ENCODE measurements around the gene EHD1.
"Not testable (repeated sequence)": the region's sequence is repeated elsewhere in the genome, so short reads cannot be mapped to it uniquely, and the experiment has no call there.

EHD1 gene

DNA sequence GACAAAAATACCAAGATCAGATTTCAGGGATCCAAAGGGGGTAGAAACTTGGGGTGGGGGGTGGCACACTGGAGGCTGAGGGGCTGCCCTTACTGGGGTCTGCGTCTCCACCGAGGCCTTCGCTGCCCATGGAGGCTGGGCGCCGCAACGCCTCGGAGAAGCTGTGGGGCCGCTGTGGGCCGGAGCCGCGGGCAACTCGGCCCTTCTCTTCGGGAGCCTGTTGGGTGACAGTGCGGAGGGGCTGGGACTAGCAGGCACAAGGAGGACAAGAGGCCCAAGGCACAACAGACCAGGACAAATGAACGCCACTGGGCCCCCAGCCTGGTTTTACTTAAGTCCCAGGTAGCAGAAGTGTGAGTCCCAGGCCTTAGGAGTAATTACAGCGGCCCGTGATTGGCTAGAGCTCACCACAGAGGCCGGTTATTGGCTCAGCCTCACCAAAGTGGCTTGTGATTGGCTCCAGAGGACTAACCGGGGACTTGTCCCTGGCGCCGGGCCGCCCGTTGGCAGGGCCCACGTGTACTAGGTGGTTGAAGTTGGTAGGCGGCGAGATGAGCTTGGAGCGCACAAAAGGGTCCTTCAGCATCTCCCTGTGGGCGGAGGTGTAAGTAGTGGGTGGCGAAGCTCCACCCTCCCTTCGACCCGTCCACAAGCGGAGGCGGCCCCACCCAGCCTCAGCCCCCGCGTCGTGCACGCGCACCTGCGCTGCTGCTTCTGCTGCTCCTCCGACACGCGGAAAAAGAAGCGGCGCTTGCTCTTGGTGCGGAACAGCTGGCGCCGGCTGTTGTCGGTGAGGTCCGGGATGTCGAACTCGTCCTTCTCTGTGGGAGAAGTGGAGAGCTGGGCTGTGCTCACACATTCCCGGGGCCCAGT is 51.6 kb downstream of the EHD1 start:
- DNase-seq (ENCODE audit: low read depth): no peak

DNA sequence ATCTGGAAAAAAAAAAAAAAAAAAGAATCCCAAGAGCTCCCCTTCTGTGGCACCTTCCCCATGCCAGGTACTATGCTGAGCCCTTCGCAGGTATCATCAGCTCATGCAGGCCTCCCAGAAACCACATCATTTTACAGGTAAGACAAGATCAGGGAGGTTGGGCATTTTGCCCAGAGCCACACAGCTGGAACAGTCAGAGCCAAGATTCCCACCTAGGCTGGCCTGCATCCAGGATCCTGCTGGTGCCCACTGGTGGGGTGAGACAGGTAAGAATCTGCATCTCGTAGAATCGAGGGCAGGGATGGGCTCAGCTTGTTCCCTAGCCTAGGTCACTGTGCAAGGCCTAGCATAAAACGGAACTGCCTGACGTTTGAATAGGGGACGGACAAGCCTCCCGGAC is 52.4 kb downstream of the EHD1 start:
- DNase-seq (ENCODE audit: low read depth): no peak

DNA sequence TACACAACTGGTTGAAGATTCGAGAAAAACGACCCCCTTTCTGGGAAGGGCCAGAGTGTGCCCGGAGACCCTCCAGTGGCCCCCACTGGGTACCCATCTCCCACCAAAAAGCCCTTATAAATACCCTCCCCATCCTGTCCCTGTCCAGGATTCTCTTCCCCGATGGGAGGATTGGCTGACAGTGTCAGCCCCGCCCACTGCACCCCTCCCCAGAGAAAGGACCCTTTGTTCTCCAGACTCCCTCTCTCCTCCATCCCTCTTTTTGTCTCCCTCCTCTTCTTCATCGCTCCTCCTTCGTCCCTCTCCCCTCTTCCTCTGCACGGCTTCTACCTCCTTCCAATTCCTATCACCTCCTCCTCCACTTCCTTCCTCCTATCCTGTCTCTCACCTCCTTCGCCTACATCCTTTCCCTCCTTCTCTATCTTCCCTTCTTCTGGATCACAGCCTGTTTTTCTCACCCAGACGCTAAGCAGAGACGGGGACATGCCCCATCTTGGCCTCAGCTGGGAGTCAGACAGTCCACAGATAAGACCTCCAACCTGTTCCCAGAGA is 54.8 kb downstream of the EHD1 start:
- DNase-seq (ENCODE audit: low read depth): no peak

DNA sequence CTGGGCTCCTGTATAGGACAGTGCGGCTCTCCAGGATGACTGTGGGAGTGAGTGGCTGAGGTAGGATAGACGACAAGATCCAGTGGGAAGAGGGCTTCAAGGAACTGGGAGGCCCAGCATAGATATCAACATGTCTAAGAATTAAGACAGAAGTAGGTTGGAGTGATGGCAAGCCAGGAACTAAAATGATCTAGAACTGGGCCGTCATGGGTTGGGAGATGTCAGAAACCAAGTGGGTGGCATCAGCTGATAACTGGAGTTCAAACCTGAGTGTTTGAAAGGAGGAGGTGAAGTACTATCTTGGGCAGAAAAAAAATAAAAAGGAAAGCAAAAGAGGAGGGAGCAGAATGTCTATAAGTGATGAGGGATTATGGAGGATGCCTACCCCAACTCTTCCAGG is 60.9 kb downstream of the EHD1 start:
- no peak for DNase-seq (ENCODE audit: low read depth)

DNA sequence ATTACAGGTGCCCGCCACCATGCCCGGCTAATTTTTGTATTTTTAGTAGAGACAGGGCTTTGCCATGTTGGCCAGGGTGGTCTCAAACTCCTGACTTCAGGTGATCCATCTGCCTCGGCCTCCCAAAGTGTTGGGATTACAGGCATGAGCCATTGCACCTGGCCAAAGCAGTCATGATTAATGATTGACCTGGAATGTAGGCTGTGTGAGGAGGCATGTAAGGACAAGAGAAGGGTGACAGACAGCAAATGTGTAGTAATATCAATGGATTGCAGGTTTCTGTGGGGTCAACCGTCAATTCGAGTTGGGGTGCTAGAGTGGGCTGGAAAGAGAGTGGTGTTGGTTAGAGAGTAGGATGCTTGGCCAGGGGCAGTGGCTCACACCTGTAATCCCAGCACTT is 63.0 kb downstream of the EHD1 start:
- DNase-seq (ENCODE audit: low read depth): not testable (repeated sequence)

DNA sequence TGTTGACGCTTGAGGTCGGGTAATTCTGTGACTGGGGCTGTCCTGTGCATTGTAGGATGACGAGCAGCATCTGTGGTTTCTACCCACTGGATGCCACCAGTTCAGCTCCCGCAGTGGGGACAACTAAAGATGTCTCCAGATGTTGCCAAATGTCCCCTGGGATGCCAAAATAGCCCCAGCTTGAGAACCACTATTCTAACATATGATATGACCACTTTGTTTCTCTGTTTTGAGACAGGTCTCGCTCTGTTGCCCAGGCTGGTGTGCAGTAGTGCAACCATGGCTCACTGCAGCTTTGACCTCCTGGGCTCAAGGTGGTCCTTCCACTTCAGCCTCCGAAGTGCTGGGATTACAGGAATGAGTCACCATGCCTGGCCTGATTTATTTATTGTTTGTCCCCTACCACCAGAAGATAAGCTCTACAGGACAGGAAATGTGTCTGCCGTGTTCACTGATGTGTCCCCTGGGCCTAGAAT is 63.7 kb downstream of the EHD1 start:
- no peak for DNase-seq (ENCODE audit: low read depth)

DNA sequence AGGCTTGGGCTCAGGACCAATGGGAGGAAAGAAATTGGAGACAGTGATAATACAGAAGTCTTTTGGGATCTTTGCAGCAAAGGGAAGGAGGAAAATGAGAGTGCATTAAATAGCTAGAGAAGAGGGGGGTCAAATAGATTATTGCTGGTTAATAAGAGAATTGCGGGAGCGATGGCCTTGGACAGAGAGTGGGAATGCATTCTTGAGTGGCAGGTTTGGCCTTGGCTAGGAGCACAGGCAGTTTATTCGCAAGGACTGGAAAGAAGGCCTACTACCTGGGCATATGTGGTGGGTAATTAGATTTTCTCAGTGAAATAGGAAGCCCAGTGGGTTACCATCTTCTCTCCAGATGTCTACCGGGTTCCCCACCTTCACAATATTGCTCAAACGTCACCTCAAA is 64.6 kb downstream of the EHD1 start:
- DNase-seq (ENCODE audit: low read depth): no peak

DNA sequence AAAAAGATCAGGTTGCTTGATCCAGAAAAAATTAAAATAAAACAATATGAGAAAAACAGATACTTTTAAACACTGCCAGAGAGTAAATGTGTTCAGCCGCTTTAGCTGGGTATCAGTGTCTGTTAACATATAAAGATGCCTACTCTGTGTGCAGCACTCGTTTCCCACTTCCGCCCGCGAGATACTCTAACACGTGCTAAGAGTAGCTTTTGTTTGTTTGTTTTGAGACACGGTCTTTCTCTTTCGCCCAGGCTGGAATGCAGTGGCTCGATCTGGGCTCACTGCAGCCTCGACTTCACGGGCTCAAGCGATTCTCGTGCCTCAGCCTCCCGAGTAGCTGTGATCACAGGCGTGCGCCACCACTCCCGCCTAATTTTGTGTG is 67.5 kb downstream of the EHD1 start:
- no peak for DNase-seq (ENCODE audit: low read depth)

DNA sequence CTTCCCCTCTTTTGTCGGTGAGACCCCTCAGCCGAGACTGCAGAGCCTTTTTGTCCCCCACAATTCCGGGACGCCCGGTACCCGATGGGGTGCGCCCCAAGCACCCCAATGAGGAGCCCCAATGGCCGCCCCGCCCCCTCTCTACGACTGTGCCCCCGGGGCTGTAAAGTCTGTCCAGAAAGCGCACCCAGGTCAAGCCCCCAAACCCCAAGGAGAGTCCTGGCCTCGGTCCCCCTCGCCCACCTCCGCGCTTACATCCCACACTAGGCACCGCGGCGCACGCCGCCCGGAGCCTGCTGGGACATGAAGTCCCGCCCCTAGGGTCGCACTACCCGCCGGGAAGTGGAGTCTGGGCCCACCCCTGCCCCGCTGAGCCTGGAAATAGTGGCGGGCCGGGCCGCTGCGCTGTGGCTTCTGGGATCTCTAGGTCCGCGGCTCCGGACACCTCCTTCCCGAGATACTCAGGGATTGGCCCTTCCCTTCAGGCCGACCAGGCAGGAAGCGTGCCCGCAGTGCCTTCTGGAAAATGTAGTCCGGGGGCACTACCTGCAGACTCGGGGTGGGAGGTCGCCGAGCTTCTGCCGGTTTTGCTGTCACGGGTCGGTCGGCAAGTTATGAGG is 68.0 kb downstream of the EHD1 start, which contains the start of gene MEN1:
Gene MEN1, minus strand, starts transcription at position 281 of the 620 bp plus-strand sequence. CDS start 442 bp downstream, outside the sequence.
- peak; percentile 78 for DNase-seq (ENCODE audit: low read depth)

DNA sequence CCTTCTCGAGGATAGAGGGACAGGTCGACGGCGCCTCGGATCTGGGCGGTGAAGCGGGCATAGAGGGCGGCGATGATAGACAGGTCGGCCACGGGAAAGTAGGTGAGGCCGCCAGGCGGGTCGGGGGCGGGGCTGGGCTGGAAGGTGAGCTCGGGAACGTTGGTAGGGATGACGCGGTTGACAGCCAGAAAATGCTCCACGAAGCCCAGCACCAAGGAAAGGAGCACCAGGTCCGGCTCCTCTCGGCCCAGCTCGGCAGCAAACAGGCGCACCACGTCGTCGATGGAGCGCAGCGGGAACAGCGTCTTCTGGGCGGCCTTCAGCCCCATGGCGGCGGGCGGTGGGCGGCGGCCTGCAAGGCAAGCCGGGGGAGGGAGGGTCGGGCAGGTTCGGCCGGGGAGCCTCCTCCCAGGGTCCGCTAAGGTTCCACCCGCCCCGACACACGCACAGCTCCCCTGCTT is 68.6 kb downstream of the EHD1 start:
- no peak for DNase-seq (ENCODE audit: low read depth)

DNA sequence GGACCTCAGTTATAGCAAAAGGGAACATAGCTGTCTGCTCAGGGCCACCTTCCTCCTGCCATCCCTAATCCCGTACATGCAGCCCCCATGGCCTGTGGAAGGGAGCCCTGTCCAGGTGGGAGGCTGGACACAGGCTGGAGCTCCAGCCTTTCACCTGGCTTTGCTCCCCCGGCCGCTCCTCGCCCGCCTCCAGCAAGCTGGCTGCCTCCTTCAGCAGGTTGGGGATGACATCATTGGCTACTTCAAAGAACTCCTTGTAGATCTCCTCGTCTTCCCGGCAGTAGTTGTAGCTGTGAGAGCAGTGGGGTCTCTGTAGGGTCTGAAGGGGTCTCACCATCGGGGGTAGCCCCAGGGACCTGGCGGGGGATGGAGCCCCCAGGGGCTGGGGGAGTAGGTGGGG is 72.9 kb downstream of the EHD1 start:
- no peak for DNase-seq (ENCODE audit: low read depth)

DNA sequence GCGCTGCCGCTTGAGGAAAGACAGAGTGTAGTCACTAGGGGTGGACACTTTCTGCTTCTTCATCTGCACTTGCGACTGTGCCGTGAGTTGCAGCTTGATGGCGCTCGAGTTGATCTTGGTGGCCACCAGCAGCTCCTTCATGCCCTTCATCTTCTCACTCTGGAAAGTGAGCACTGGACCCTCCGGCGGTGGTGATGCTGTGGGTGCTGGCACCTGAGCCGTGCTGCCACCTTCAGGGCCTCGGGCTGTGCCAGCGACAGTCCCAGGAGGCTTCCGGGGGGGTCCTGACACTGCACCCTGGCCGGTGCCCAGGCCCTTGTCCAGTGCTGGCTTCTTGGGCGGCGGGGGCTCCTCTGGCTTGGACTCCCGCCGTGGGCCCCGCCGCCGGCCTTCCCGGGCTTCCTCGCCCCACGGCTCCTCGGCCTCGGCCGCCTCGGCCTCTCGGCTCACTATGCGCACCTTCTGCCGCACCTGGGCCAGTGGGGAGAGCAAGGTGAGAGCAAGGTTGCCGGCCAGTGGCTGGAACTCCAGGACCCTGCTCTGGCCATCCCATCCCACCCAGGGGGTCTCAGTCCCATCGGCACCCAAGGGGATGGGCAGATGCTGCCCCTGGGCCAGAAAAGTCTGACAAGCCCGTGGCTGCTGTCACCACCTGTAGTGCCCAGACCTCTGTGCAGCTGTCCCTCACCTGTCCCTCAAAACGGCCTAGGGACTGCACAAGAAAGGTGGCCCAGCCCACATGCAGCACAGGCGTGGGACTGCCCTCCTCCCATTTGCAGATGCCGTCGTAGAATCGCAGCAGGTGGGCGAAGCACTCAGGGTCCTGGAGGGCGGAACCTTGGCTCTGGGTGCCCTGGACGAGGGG is 73.8 kb downstream of the EHD1 start:
- no peak for DNase-seq (ENCODE audit: low read depth)

DNA sequence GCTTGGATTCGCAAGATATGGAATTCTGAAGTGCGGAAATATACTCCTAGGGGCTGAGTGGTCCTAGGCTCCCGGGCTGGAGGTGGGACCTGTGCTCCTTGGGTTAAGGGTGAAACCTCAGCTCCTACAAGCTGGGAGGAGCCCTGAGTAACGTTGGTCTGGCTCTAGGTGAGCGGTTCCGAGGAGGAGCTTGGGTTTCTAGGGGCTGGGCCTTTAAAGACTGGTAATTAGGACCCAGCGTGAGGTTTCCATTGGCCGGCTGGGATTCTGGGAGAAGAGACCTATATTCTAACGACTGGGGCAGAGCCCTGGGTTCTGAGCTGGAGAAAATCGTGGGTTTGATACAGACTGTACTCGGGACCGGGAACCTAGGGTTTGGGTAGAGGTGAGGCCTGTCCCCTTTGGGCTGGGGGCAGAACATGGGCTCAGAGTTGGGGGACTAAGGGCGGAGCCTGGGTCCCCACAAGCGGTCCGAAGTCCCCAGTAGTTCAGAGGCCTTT is 74.5 kb downstream of the EHD1 start:
- no peak for DNase-seq (ENCODE audit: low read depth)

DNA sequence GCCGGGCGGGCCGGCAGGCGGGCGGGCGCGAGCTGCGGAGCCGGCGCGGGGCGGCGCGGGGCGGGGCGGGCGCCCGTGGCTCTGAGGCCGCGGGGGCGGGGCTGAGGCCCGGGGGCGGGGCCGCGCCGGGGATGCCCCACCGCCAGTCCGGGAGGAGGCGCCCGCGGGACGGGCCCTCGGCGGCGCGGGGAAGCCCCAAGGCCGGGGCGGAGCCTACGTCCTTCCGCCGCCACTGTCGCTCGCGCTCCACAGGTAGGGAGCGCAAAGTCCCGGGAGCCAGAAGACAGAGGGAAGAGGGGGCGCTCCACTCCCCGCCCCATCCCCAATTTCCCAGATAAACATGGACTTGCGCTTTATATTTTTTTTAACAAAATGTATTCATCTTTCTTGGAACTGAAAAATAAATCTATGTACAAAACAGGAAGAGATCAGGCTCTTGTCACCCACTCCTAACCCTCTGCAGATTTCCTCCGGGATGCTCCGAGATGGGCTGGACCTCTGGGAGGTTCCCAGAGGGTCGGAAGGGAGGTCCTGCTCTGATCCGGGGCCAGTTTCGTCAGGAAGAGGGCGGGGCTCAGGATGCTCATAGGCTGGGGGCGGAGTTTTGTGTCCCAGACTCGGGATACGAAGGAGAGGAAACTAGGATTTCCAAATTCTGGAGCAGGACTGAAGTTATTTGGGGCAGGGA is 75.1 kb downstream of the EHD1 start, which contains the start of gene MAP4K2:
Gene MAP4K2, minus strand, starts transcription at position 57 of the 688 bp plus-strand sequence. CDS start 65 bp downstream, outside the sequence.
- peak; percentile 76 for DNase-seq (ENCODE audit: low read depth)

DNA sequence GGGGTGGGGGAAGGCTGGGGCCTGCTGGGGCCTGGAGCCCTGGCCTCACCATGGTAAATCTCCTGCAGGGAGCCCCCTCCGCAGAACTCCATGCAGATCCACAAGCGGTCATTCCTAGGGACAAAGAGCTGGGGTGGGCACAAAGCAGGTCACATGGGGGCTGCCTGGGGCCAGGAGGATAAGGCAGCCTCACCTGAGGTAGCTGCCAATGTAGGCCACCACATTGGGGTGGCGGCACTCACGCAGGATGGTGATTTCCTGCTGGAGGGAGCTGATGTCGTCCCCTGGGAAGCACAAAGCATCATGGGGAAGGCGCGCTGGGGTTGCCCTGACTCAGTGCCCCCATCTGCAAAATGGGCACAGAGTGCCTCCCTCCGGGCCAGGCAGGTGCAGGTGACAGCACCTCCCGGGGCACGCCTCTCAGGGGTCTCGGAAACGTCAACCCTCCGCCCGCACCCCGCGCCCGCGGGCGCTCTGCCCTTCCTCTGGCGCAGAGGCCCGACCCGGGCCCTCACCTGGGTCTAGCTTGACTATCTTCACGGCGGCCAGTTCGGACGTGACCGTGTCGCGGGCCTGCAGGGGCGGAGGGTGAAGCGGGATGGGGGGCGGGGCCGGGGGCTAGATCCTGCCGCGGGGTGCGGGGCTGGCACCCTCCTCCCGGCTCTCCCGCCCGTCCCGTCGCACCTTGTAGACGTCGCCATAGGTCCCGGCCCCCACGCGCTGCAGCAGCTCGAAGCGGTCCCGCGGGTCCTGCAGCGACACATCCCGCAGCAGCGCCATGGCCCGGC is 75.9 kb downstream of the EHD1 start:
- no peak for DNase-seq (ENCODE audit: low read depth)

All from stimulated activated CD8-positive, alpha-beta memory T cell treated with anti-CD3 and anti-CD28 coated beads, Interleukin-4, amount 100 ng/mL, for 24 hours (primary cell).